GM12801 (cell line): ENCODE measurements around the gene DHX9.

ENCODE experiments used
- CTCF ChIP-seq: IDR thresholded peaks from one replicate; pipeline ENCODE4 v1.5.1; 2011; ENCODE audit warnings: control low read depth; ENCODE audit not compliant: insufficient read length; ENCODE audit errors: extremely low read depth

Gene DHX9

GRCh38 chr1:182845379-182845778 is 6.2 kb downstream of the DHX9 start:
- TF ChIP-seq CTCF = no peak

GRCh38 chr1:182845894-182846293 is 6.7 kb downstream of the DHX9 start:
- no peak for TF ChIP-seq CTCF

- TF ChIP-seq CTCF = no peak
These were observed 8.0 kb downstream of the DHX9 start for GRCh38 chr1:182847105-182847504.

- TF ChIP-seq CTCF = no peak
These were observed 9.6 kb downstream of the DHX9 start for GRCh38 chr1:182848736-182849135.

GRCh38 chr1:182850319-182850718 is 11.2 kb downstream of the DHX9 start:
- TF ChIP-seq CTCF = no peak

- no peak for TF ChIP-seq CTCF
These were observed 12.7 kb downstream of the DHX9 start for GRCh38 chr1:182851825-182852224.

- TF ChIP-seq CTCF = no peak
These were observed 16.8 kb downstream of the DHX9 start for GRCh38 chr1:182855911-182856310.

- no peak for TF ChIP-seq CTCF
These were observed 18.1 kb downstream of the DHX9 start for GRCh38 chr1:182857212-182857611.
